Keratinocyte (primary cell): Measurements from ENCODE around the gene ANKS1A.

ENCODE experiments used
- EZH2 ChIP-seq: IDR thresholded peaks from one replicate; pipeline ENCODE4 v1.6.1; 2012; ENCODE audit warnings: inconsistent platforms, mild to moderate bottlenecking, low read length, moderate library complexity
- TF ChIP-seq, protein P1 (sequence below), 3 experiments: IDR thresholded peaks in 1 of 3; conservative IDR thresholded peaks in 1 of 3; optimal IDR thresholded peaks in 1 of 3; 2 replicates in 2 of 3; 3 replicates in 1 of 3; pipeline versions ENCODE3 to v1.5.1; 2011; ENCODE audit warnings: low read length in 3 of 3, mild to moderate bottlenecking in 3 of 3, moderate library complexity in 2 of 3, control low read depth in 1 of 3, inconsistent platforms in 1 of 3; ENCODE audit not compliant: insufficient read depth in 2 of 3; ENCODE audit errors: extremely low read depth in 1 of 3

- TF ChIP-seq, protein P1, sequence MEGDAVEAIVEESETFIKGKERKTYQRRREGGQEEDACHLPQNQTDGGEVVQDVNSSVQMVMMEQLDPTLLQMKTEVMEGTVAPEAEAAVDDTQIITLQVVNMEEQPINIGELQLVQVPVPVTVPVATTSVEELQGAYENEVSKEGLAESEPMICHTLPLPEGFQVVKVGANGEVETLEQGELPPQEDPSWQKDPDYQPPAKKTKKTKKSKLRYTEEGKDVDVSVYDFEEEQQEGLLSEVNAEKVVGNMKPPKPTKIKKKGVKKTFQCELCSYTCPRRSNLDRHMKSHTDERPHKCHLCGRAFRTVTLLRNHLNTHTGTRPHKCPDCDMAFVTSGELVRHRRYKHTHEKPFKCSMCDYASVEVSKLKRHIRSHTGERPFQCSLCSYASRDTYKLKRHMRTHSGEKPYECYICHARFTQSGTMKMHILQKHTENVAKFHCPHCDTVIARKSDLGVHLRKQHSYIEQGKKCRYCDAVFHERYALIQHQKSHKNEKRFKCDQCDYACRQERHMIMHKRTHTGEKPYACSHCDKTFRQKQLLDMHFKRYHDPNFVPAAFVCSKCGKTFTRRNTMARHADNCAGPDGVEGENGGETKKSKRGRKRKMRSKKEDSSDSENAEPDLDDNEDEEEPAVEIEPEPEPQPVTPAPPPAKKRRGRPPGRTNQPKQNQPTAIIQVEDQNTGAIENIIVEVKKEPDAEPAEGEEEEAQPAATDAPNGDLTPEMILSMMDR (optimal IDR thresholded peaks at IDR 0.05 in 1 of 3, IDR thresholded peaks at IDR 0.05 in 1 of 3, conservative IDR thresholded peaks at IDR 0.05 in 1 of 3; ENCODE audit: extremely low read depth in 1 of 3, insufficient read depth in 2 of 3, low read length in 3 of 3), result no peak
- no peak for TF ChIP-seq EZH2
Measured at GRCh38 chr6:34924831-34925625, 36.0 kb downstream of the ANKS1A start.
